ENCODE results near the gene MPPE1. TPM values are rescaled to one million over a fixed set of nuclear protein-coding genes. Genes with fewer than 3 reads are reported as not detected.

MPPE1 gene
- total RNA-seq, 2 experiments from 2014 or later = 26.5 to 40.1 TPM

DNA sequence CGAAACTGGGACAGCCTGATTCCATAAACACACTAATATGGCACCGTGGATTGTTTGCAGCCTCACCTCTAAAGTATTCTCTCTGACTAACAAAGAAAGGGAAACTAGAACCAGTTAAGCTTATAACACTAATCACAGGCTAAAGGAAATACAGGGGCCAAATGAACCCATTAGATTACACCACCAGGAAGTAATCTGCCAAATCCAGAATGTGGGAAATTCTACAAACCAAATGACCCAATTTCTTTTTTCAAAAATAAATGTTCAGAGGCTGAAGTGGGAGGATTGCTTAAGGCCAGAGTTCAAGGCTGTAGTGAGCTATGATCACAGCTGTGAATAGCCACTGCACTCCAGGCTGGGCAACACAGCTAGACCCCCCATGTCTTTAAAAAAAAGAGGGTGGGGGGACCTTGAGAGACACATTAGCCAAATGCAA is 1.5 kb upstream of the MPPE1 start:
- Histone ChIP-seq H3K36me3 (ENCODE audit: insufficient read depth, low read length) (peaks cover 2% of the 10 kb centered on the region; the same call in 1 of the 2 replicates), H3K27ac (ENCODE audit: low read depth, low read length, poor library complexity, severe bottlenecking) (peak overlapping the region; percentile 80), H3K4me1 (ENCODE audit: insufficient read depth, low read length, poor library complexity, severe bottlenecking) (peaks cover 16% of the 10 kb centered on the region), H3K79me2 (ENCODE audit: insufficient read depth, low read depth, low read length) (peaks cover 12% of the 10 kb centered on the region; the same call in 1 of the 2 replicates), H3K4me3 (ENCODE audit: low read depth, low read length, poor library complexity, severe bottlenecking) (no peak overlapping the region), H3K9me3 (ENCODE audit: low read length) (no peaks in the 10 kb centered on the region), H4K20me1 (ENCODE audit: insufficient read depth, low read length) (no peaks in the 10 kb centered on the region), H3K9me2 (ENCODE audit: insufficient read depth, low read length) (no peaks in the 10 kb centered on the region), H2AFZ (ENCODE audit: low read length) (peak overlapping the region; percentile 90; the same call in 1 of the 2 replicates), H3K4me2 (ENCODE audit: low read length) (peak overlapping the region; percentile 82)
- ChIA-PET POLR2A (interaction anchor here (0.6 to 1.2 kb wide), 4 partner anchors 12 to 791 kb away, joined by 3 to 5 read pairs (median 4); no protein-coding TSS in a partner anchor), CTCF (ENCODE audit: unreplicated experiment) (no interaction called here)
- no TSS peak for BruUV-seq (replicated peaks)
- TF ChIP-seq, protein P1, sequence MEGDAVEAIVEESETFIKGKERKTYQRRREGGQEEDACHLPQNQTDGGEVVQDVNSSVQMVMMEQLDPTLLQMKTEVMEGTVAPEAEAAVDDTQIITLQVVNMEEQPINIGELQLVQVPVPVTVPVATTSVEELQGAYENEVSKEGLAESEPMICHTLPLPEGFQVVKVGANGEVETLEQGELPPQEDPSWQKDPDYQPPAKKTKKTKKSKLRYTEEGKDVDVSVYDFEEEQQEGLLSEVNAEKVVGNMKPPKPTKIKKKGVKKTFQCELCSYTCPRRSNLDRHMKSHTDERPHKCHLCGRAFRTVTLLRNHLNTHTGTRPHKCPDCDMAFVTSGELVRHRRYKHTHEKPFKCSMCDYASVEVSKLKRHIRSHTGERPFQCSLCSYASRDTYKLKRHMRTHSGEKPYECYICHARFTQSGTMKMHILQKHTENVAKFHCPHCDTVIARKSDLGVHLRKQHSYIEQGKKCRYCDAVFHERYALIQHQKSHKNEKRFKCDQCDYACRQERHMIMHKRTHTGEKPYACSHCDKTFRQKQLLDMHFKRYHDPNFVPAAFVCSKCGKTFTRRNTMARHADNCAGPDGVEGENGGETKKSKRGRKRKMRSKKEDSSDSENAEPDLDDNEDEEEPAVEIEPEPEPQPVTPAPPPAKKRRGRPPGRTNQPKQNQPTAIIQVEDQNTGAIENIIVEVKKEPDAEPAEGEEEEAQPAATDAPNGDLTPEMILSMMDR (conservative IDR thresholded peaks at IDR 0.05; ENCODE audit: low read length) = no peak
- TF ChIP-seq EZH2phosphoT487 (IDR thresholded peaks at IDR 0.05; ENCODE audit: borderline replicate concordance, low read depth, low read length) = no peak
- no peak for DNase-seq (ENCODE audit: low spot score)
- intact Hi-C loops (cut with micrococcal nuclease; ENCODE audit: unreplicated experiment) = loop anchor here (2.0 kb wide), 1 partner anchor 27 kb away; no protein-coding TSS in a partner anchor

DNA sequence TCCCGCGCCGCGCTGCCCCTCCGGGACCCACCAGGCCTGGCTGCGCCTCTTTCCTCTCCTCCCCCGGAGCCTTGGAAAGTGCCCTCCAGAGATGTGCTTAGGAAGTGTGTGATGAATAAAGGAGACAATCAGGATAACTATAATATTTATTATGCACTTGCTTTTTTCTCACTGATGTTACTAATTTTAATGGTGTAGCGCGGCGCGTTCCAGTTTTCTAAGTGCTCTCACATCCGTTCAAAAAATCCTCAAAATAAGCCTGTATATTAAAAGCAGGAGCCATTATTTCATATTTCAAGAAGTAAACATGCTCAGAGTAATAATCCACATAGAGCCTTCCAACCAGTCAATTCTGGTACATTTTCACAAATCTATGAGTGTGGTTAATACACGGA is 941 bp upstream of the MPPE1 start:
- TF ChIP-seq, protein P1 (conservative IDR thresholded peaks at IDR 0.05; ENCODE audit: low read length) = no peak
- no peak for TF ChIP-seq EZH2phosphoT487 (IDR thresholded peaks at IDR 0.05; ENCODE audit: borderline replicate concordance, low read depth, low read length)
- no peaks in the 10 kb centered on the region for H4K20me1 ChIP-seq (ENCODE audit: insufficient read depth, low read length)
- intact Hi-C loops (cut with micrococcal nuclease; ENCODE audit: unreplicated experiment) = loop anchor here (2.0 kb wide), 1 partner anchor 26 kb away; no protein-coding TSS in a partner anchor
- peak overlapping the region; percentile 82 for H3K4me2 ChIP-seq (ENCODE audit: low read length)
- peak overlapping the region; percentile 90 for H2AFZ ChIP-seq (ENCODE audit: low read length)
- TSS peak; percentile 91 for BruUV-seq (replicated peaks)
- CTCF ChIA-PET (ENCODE audit: unreplicated experiment) = no interaction called here
- H3K36me3 ChIP-seq (ENCODE audit: insufficient read depth, low read length) = peaks cover 2% of the 10 kb centered on the region; the same call in 1 of the 2 replicates
- peak overlapping the region; percentile 80 for H3K27ac ChIP-seq (ENCODE audit: low read depth, low read length, poor library complexity, severe bottlenecking)
- peaks cover 12% of the 10 kb centered on the region; the same call in 1 of the 2 replicates for H3K79me2 ChIP-seq (ENCODE audit: insufficient read depth, low read depth, low read length)
- peak overlapping the region; percentile 78 for H3K4me3 ChIP-seq (ENCODE audit: low read depth, low read length, poor library complexity, severe bottlenecking)
- H3K4me1 ChIP-seq (ENCODE audit: insufficient read depth, low read length, poor library complexity, severe bottlenecking) = peaks cover 16% of the 10 kb centered on the region
- DNase-seq (ENCODE audit: low spot score) = no peak
- H3K9me3 ChIP-seq (ENCODE audit: low read length) = no peaks in the 10 kb centered on the region
- POLR2A ChIA-PET = interaction anchor here (0.6 to 1.2 kb wide), 3 partner anchors 23 to 398 kb away, joined by 3 to 6 read pairs (median 3); no protein-coding TSS in a partner anchor
- H3K9me2 ChIP-seq (ENCODE audit: insufficient read depth, low read length) = no peaks in the 10 kb centered on the region

All from OCI-LY7 (cell line).